ENCODE data around the gene SARS2. TPM values are rescaled to one million over a fixed set of nuclear protein-coding genes. Genes with fewer than 3 reads are reported as not detected.

Gene SARS2
- total RNA-seq, 1 experiment from 2014 or later = 23.6 TPM

DNA sequence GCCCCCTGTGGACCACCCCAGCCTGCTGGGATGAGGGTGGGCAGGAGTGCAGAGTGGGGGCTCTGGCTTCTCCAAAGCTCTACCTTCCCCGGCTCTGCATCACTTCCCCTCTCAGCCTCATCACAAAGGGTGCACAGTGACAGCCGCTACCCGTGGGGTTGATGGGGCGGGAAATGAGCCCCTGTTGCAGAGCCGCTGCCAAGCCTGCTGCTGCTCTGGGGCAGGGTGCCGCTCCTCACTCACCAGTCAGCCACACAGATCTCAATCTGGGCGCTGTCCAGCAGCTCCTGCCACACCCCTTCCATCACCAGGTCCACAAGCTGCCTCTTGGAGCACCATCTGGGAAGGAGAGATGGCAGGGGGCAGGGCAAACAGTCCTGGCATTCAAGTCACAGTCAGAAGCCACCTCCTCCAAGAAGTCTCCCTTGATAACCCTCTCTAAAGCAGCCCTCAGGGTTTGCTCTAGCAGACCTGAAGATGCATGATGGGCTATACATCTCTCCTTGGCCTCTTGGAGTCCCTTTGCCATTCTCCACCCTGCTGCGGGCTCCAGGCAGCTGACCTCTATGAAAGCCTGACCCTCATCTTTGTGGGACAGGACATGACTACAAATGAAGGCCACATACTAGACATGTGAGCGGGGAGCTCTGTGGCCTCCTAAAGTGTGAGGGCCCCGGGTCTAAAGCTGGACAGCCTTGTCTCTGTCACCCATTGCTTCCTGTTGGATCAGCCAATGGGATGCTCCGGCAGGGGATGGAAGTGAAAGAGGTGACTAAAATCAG is 15.9 kb upstream of the SARS2 start:
- TF ChIP-seq, protein P1, sequence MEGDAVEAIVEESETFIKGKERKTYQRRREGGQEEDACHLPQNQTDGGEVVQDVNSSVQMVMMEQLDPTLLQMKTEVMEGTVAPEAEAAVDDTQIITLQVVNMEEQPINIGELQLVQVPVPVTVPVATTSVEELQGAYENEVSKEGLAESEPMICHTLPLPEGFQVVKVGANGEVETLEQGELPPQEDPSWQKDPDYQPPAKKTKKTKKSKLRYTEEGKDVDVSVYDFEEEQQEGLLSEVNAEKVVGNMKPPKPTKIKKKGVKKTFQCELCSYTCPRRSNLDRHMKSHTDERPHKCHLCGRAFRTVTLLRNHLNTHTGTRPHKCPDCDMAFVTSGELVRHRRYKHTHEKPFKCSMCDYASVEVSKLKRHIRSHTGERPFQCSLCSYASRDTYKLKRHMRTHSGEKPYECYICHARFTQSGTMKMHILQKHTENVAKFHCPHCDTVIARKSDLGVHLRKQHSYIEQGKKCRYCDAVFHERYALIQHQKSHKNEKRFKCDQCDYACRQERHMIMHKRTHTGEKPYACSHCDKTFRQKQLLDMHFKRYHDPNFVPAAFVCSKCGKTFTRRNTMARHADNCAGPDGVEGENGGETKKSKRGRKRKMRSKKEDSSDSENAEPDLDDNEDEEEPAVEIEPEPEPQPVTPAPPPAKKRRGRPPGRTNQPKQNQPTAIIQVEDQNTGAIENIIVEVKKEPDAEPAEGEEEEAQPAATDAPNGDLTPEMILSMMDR (IDR thresholded peaks at IDR 0.05; ENCODE audit: unreplicated experiment) = no peak
- no peak overlapping the region for H3K4me3 Mint-ChIP-seq (ENCODE audit: unreplicated experiment)
- POLR2A ChIA-PET = interaction anchor here (0.9 kb wide), 1 partner anchor 16 kb away, joined by 9 read pairs; the partner anchor contains the start of genes MRPS12 and SARS2
- no TSS peak for BruUV-seq (replicated peaks)
- no peaks in the 10 kb centered on the region for H3K4me1 Mint-ChIP-seq (ENCODE audit: insufficient read depth, unreplicated experiment)
- DNase-seq (ENCODE audit: unreplicated experiment) = peak; percentile 11
- intact Hi-C loops (cut with micrococcal nuclease) = no loop called here
- CTCF ChIA-PET = interaction anchor here (0.5 to 1.9 kb wide), 3 partner anchors 16 to 523 kb away, joined by 3 to 5 read pairs (median 4); partner anchors contain the start of genes ACTN4, MRPS12 and SARS2
- no peaks in the 10 kb centered on the region for H3K36me3 Mint-ChIP-seq (ENCODE audit: insufficient read depth, unreplicated experiment)
- no peak overlapping the region for H3K27ac Mint-ChIP-seq (ENCODE audit: low read depth, unreplicated experiment)
- no peaks in the 10 kb centered on the region for H3K9me3 Mint-ChIP-seq (ENCODE audit: unreplicated experiment)
- peaks cover under 1% of the 10 kb centered on the region for H3K27me3 Mint-ChIP-seq (ENCODE audit: insufficient read depth, unreplicated experiment)

DNA sequence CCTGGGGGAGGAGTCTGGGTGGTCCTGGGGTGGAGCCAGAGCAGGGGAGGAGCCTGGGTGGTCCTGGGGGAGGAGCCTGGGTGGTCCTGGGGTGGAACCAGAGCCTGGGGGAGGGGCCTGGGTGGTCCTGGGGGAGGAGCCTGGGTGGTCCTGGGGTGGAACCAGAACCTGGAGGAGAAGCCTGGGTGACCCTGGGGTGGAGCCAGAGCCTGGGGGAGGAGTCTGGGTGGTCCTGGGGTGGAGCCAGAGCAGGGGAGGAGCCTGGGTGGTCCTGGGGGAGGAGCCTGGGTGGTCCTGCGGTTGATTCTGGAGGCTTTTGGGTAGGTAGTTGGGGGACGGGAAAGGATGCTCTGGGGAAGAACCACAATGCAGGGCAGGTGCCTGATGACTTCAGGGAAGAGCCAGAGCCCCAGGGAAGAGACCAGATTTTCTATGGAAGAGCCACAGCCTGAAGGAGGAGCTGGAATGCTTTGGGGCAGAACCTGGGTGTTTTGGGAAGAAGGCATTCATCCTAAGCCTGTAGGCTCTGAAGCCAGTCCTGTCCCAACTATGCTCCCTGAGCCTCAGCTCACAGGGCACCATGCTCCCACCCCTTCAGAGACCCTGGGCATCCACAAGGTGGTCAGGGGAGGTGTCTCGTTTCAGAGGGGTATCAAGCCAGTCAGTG is 15.1 kb upstream of the SARS2 start:
- H3K9me3 Mint-ChIP-seq (ENCODE audit: unreplicated experiment) = no peaks in the 10 kb centered on the region
- H3K4me1 Mint-ChIP-seq (ENCODE audit: insufficient read depth, unreplicated experiment) = no peaks in the 10 kb centered on the region
- no peak overlapping the region for H3K4me3 Mint-ChIP-seq (ENCODE audit: unreplicated experiment)
- DNase-seq (ENCODE audit: unreplicated experiment) = no peak
- BruUV-seq (replicated peaks) = no TSS peak
- ChIA-PET POLR2A (no interaction called here), CTCF (no interaction called here)
- peaks cover 8% of the 10 kb centered on the region for H3K27me3 Mint-ChIP-seq (ENCODE audit: insufficient read depth, unreplicated experiment)
- H3K27ac Mint-ChIP-seq (ENCODE audit: low read depth, unreplicated experiment) = no peak overlapping the region
- TF ChIP-seq, protein P1 (IDR thresholded peaks at IDR 0.05; ENCODE audit: unreplicated experiment) = no peak
- intact Hi-C loops (cut with micrococcal nuclease) = no loop called here
- H3K36me3 Mint-ChIP-seq (ENCODE audit: insufficient read depth, unreplicated experiment) = no peaks in the 10 kb centered on the region

DNA sequence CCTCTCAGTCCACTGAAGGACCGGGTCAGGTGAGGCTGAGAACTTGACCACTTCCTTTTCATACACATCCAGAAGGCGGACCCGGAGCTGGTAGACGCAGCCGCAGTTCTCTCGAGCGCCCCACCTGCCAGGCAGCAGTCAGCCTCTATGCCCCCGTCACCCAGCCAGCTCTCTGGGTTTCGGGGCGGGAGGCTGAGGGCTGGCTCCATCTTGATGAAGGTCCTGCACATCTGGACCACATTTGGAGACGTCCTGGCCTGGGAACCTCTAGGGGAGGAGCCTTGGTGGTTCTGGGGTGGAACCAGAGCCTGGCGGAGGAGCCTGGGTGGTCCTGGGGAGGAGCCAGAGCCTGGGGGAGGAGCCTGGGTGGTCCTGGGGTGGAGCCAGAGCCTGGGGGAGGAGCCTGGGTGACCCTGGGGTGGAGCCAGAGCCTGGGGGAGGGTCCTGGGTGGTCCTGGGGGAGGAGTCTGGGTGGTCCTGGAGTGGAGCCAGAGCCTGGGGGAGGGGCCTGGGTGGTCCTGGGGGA is 14.5 kb upstream of the SARS2 start:
- intact Hi-C loops (cut with micrococcal nuclease) = no loop called here
- Mint-ChIP-seq H3K27me3 (ENCODE audit: insufficient read depth, unreplicated experiment) (peaks cover 13% of the 10 kb centered on the region), H3K36me3 (ENCODE audit: insufficient read depth, unreplicated experiment) (no peaks in the 10 kb centered on the region), H3K4me3 (ENCODE audit: unreplicated experiment) (no peak overlapping the region), H3K4me1 (ENCODE audit: insufficient read depth, unreplicated experiment) (no peaks in the 10 kb centered on the region), H3K27ac (ENCODE audit: low read depth, unreplicated experiment) (no peak overlapping the region), H3K9me3 (ENCODE audit: unreplicated experiment) (no peaks in the 10 kb centered on the region)
- TF ChIP-seq, protein P1 (IDR thresholded peaks at IDR 0.05; ENCODE audit: unreplicated experiment) = no peak
- no peak for DNase-seq (ENCODE audit: unreplicated experiment)
- BruUV-seq (replicated peaks) = no TSS peak
- ChIA-PET CTCF (interaction anchor here (1.5 kb wide), 1 partner anchor 16 kb away, joined by 4 read pairs; no protein-coding TSS in a partner anchor), POLR2A (no interaction called here)

DNA sequence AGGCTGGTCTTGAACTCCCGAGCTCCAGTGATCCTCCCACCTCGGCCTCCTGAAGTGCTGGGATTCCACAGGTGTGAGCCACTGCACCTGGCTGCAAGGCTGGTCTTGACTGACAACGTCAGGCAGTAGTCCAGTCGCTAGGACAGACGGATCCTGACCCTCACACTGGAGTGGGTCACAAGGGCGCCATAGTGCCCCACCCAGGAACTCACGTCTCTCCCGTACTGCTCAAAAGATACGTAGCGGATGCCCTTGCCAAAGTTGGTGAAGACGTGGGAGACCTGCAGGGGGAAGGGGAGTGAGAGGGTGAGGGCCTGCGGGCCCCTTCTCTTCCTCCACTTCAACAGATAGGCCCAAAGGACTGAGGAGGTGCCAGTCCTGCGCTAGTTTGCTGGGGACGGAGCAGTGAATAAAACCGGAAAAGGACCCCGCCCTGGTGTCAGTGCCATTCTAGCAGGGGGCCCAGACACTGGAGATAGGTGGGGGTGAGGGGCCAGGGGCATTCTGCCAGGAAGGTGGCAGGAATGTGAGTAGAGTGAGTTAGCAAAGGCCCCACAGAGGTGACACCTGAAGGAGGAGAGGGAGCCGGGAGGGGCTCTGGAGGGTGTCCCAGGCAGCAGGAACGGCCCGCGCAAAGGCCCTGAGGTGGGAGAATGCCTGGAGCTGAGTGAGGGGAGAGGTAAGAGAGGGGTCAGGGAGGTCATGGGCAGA is 12.1 kb upstream of the SARS2 start:
- Mint-ChIP-seq H3K27me3 (ENCODE audit: insufficient read depth, unreplicated experiment) (peaks cover 13% of the 10 kb centered on the region), H3K27ac (ENCODE audit: low read depth, unreplicated experiment) (no peak overlapping the region), H3K4me3 (ENCODE audit: unreplicated experiment) (no peak overlapping the region), H3K9me3 (ENCODE audit: unreplicated experiment) (no peaks in the 10 kb centered on the region), H3K36me3 (ENCODE audit: insufficient read depth, unreplicated experiment) (no peaks in the 10 kb centered on the region), H3K4me1 (ENCODE audit: insufficient read depth, unreplicated experiment) (no peaks in the 10 kb centered on the region)
- no TSS peak for BruUV-seq (replicated peaks)
- intact Hi-C loops (cut with micrococcal nuclease) = no loop called here
- no peak for DNase-seq (ENCODE audit: unreplicated experiment)
- TF ChIP-seq, protein P1 (IDR thresholded peaks at IDR 0.05; ENCODE audit: unreplicated experiment) = no peak
- POLR2A ChIA-PET = no interaction called here
- CTCF ChIA-PET = interaction anchor here (0.7 kb wide), 1 partner anchor 55 kb away, joined by 4 read pairs; no protein-coding TSS in a partner anchor

Data from MCF 10A (cell line).